Gastroesophageal sphincter (tissue), 3 donors: ENCODE results near the gene BTK.

Experiments used
- POLR2A ChIP-seq, 2 donors: fragments of 450-650 bp; IDR thresholded peaks; one replicate each; pipeline ENCODE4 v1.6.1; 2017; ENCODE audit warnings: antibody characterized with exemption in 2 of 2, mild to moderate bottlenecking in 2 of 2, moderate library complexity in 1 of 2
- POLR2AphosphoS5 ChIP-seq: sonication (generic); formaldehyde crosslinking; IDR thresholded peaks from one replicate; pipeline ENCODE4 v1.6.1; 2017; ENCODE audit warnings: antibody characterized with exemption
- TF ChIP-seq, protein P1 (sequence below), 4 experiments: fragments of 200-600 bp in 2 of 4; fragments of 450-650 bp in 2 of 4; sonication (generic) in 1 of 4; IDR thresholded peaks; one replicate each; pipeline ENCODE4 v1.5.1; 2017 to 2019; ENCODE audit warnings: antibody characterized with exemption in 4 of 4, mild to moderate bottlenecking in 2 of 4, moderate library complexity in 2 of 4

GRCh38 chrX:101416691-101417090, 30.7 kb upstream of the BTK start:
- TF ChIP-seq POLR2A (IDR thresholded peaks at IDR 0.05) (no peak), POLR2AphosphoS5 (no peak)
- TF ChIP-seq, protein P1, sequence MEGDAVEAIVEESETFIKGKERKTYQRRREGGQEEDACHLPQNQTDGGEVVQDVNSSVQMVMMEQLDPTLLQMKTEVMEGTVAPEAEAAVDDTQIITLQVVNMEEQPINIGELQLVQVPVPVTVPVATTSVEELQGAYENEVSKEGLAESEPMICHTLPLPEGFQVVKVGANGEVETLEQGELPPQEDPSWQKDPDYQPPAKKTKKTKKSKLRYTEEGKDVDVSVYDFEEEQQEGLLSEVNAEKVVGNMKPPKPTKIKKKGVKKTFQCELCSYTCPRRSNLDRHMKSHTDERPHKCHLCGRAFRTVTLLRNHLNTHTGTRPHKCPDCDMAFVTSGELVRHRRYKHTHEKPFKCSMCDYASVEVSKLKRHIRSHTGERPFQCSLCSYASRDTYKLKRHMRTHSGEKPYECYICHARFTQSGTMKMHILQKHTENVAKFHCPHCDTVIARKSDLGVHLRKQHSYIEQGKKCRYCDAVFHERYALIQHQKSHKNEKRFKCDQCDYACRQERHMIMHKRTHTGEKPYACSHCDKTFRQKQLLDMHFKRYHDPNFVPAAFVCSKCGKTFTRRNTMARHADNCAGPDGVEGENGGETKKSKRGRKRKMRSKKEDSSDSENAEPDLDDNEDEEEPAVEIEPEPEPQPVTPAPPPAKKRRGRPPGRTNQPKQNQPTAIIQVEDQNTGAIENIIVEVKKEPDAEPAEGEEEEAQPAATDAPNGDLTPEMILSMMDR (IDR thresholded peaks at IDR 0.05), result no peak
